NCI-H1048 (cell line): ENCODE measurements around the gene WDR59.
"Not testable (repeated sequence)": the region's sequence is repeated elsewhere in the genome, so short reads cannot be mapped to it uniquely, and the experiment has no call there.

Source experiments
- DNase-seq: peaks from one replicate; lab custom pipeline; 2025; lab: John Stamatoyannopoulos, UW

Gene WDR59

GRCh38 chr16:74852500-74852875, 132.4 kb downstream of the WDR59 start:
- no peak for DNase-seq

GRCh38 chr16:74850027-74850426, 134.9 kb downstream of the WDR59 start:
- DNase-seq = no peak

GRCh38 chr16:74847202-74847601, 137.7 kb downstream of the WDR59 start:
- no peak for DNase-seq

GRCh38 chr16:74846714-74847113, 138.2 kb downstream of the WDR59 start:
- no peak for DNase-seq

- DNase-seq = no peak
These were observed 140.6 kb downstream of the WDR59 start for GRCh38 chr16:74844041-74844980.

GRCh38 chr16:74843381-74844035, 141.4 kb downstream of the WDR59 start:
- not testable (repeated sequence) for DNase-seq

GRCh38 chr16:74842413-74842812, 142.5 kb downstream of the WDR59 start:
- DNase-seq = no peak

- DNase-seq = no peak
These were observed 143.0 kb downstream of the WDR59 start for GRCh38 chr16:74841904-74842303.

- DNase-seq = no peak
These were observed 143.5 kb downstream of the WDR59 start for GRCh38 chr16:74841469-74841868.

GRCh38 chr16:74837056-74837455, 147.9 kb downstream of the WDR59 start:
- DNase-seq = no peak

GRCh38 chr16:74836111-74836671, 148.7 kb downstream of the WDR59 start:
- no peak for DNase-seq

- DNase-seq = no peak
These were observed 152.7 kb downstream of the WDR59 start for GRCh38 chr16:74832228-74832627.

GRCh38 chr16:74831467-74831866, 153.5 kb downstream of the WDR59 start:
- DNase-seq = no peak

- DNase-seq = no peak
These were observed 154.3 kb downstream of the WDR59 start for GRCh38 chr16:74830648-74831047.

GRCh38 chr16:74829637-74830036, 155.3 kb downstream of the WDR59 start:
- DNase-seq = no peak

GRCh38 chr16:74825941-74826340, 159.0 kb downstream of the WDR59 start:
- DNase-seq = no peak

GRCh38 chr16:74825016-74825415, 159.9 kb downstream of the WDR59 start:
- DNase-seq = no peak
